VCaP (cell line): ENCODE data around the gene CDK5R1.

Experiments
- H3K27ac ChIP-seq: fragments of 450-650 bp; 2 replicates; pipeline ENCODE4 v1.5.1; 2017
- CTCF ChIP-seq: fragments of 450-650 bp; conservative IDR thresholded peaks from 2 replicates; pipeline ENCODE4 v1.5.1; 2017; ENCODE audit warnings: mild to moderate bottlenecking, moderate library complexity

CDK5R1 gene

GRCh38 chr17:32502710-32503109, 15.9 kb downstream of the CDK5R1 start:
- H3K27ac ChIP-seq = no peak overlapping the region
- TF ChIP-seq CTCF = no peak

- H3K27ac ChIP-seq = no peak overlapping the region
- TF ChIP-seq CTCF = no peak
Observed at GRCh38 chr17:32503251-32504165, 16.7 kb downstream of the CDK5R1 start.

- H3K27ac ChIP-seq = no peak overlapping the region
- no peak for TF ChIP-seq CTCF
Observed at GRCh38 chr17:32504166-32504990, 17.6 kb downstream of the CDK5R1 start.

- H3K27ac ChIP-seq = no peak overlapping the region
- no peak for TF ChIP-seq CTCF
Observed at GRCh38 chr17:32508926-32509325, 22.1 kb downstream of the CDK5R1 start.

- TF ChIP-seq CTCF = no peak
- no peak overlapping the region for H3K27ac ChIP-seq
Observed at GRCh38 chr17:32510466-32510865, 23.7 kb downstream of the CDK5R1 start.

GRCh38 chr17:32512328-32512727, 25.5 kb downstream of the CDK5R1 start:
- H3K27ac ChIP-seq = no peak overlapping the region
- TF ChIP-seq CTCF = no peak

- TF ChIP-seq CTCF = no peak
- H3K27ac ChIP-seq = no peak overlapping the region
Observed at GRCh38 chr17:32513579-32513978, 26.8 kb downstream of the CDK5R1 start.
